Measurements from ENCODE around the gene URB1. TPM values are rescaled to one million over a fixed set of nuclear protein-coding genes. Genes with fewer than 3 reads are reported as not detected.

URB1 gene
- total and polyA plus RNA-seq, 2 of the 8 experiments (the other 6 are each of a cell fraction or from before 2014, with no cell fraction given), result 8.1 to 28.9 TPM

GRCh38 chr21:32312976-32313375 is 79.8 kb downstream of the URB1 start (continued):
- TF ChIP-seq, protein P1, sequence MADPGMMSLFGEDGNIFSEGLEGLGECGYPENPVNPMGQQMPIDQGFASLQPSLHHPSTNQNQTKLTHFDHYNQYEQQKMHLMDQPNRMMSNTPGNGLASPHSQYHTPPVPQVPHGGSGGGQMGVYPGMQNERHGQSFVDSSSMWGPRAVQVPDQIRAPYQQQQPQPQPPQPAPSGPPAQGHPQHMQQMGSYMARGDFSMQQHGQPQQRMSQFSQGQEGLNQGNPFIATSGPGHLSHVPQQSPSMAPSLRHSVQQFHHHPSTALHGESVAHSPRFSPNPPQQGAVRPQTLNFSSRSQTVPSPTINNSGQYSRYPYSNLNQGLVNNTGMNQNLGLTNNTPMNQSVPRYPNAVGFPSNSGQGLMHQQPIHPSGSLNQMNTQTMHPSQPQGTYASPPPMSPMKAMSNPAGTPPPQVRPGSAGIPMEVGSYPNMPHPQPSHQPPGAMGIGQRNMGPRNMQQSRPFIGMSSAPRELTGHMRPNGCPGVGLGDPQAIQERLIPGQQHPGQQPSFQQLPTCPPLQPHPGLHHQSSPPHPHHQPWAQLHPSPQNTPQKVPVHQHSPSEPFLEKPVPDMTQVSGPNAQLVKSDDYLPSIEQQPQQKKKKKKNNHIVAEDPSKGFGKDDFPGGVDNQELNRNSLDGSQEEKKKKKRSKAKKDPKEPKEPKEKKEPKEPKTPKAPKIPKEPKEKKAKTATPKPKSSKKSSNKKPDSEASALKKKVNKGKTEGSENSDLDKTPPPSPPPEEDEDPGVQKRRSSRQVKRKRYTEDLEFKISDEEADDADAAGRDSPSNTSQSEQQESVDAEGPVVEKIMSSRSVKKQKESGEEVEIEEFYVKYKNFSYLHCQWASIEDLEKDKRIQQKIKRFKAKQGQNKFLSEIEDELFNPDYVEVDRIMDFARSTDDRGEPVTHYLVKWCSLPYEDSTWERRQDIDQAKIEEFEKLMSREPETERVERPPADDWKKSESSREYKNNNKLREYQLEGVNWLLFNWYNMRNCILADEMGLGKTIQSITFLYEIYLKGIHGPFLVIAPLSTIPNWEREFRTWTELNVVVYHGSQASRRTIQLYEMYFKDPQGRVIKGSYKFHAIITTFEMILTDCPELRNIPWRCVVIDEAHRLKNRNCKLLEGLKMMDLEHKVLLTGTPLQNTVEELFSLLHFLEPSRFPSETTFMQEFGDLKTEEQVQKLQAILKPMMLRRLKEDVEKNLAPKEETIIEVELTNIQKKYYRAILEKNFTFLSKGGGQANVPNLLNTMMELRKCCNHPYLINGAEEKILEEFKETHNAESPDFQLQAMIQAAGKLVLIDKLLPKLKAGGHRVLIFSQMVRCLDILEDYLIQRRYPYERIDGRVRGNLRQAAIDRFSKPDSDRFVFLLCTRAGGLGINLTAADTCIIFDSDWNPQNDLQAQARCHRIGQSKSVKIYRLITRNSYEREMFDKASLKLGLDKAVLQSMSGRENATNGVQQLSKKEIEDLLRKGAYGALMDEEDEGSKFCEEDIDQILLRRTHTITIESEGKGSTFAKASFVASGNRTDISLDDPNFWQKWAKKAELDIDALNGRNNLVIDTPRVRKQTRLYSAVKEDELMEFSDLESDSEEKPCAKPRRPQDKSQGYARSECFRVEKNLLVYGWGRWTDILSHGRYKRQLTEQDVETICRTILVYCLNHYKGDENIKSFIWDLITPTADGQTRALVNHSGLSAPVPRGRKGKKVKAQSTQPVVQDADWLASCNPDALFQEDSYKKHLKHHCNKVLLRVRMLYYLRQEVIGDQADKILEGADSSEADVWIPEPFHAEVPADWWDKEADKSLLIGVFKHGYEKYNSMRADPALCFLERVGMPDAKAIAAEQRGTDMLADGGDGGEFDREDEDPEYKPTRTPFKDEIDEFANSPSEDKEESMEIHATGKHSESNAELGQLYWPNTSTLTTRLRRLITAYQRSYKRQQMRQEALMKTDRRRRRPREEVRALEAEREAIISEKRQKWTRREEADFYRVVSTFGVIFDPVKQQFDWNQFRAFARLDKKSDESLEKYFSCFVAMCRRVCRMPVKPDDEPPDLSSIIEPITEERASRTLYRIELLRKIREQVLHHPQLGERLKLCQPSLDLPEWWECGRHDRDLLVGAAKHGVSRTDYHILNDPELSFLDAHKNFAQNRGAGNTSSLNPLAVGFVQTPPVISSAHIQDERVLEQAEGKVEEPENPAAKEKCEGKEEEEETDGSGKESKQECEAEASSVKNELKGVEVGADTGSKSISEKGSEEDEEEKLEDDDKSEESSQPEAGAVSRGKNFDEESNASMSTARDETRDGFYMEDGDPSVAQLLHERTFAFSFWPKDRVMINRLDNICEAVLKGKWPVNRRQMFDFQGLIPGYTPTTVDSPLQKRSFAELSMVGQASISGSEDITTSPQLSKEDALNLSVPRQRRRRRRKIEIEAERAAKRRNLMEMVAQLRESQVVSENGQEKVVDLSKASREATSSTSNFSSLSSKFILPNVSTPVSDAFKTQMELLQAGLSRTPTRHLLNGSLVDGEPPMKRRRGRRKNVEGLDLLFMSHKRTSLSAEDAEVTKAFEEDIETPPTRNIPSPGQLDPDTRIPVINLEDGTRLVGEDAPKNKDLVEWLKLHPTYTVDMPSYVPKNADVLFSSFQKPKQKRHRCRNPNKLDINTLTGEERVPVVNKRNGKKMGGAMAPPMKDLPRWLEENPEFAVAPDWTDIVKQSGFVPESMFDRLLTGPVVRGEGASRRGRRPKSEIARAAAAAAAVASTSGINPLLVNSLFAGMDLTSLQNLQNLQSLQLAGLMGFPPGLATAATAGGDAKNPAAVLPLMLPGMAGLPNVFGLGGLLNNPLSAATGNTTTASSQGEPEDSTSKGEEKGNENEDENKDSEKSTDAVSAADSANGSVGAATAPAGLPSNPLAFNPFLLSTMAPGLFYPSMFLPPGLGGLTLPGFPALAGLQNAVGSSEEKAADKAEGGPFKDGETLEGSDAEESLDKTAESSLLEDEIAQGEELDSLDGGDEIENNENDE (IDR thresholded peaks at IDR 0.05; ENCODE audit: insufficient replicate concordance, low read length), result no peak
